Kidney tubule cell (primary cell): Measurements from ENCODE around the gene NRM.
"Not testable (repeated sequence)": the region's sequence is repeated elsewhere in the genome, so short reads cannot be mapped to it uniquely, and the experiment has no call there.

ENCODE experiments used
- DNase-seq: peaks from one replicate; pipeline ENCODE4 v3.0.0-alpha.2; 2018; ENCODE audit warnings: low spot score

NRM gene, protein sequence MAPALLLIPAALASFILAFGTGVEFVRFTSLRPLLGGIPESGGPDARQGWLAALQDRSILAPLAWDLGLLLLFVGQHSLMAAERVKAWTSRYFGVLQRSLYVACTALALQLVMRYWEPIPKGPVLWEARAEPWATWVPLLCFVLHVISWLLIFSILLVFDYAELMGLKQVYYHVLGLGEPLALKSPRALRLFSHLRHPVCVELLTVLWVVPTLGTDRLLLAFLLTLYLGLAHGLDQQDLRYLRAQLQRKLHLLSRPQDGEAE

DNA sequence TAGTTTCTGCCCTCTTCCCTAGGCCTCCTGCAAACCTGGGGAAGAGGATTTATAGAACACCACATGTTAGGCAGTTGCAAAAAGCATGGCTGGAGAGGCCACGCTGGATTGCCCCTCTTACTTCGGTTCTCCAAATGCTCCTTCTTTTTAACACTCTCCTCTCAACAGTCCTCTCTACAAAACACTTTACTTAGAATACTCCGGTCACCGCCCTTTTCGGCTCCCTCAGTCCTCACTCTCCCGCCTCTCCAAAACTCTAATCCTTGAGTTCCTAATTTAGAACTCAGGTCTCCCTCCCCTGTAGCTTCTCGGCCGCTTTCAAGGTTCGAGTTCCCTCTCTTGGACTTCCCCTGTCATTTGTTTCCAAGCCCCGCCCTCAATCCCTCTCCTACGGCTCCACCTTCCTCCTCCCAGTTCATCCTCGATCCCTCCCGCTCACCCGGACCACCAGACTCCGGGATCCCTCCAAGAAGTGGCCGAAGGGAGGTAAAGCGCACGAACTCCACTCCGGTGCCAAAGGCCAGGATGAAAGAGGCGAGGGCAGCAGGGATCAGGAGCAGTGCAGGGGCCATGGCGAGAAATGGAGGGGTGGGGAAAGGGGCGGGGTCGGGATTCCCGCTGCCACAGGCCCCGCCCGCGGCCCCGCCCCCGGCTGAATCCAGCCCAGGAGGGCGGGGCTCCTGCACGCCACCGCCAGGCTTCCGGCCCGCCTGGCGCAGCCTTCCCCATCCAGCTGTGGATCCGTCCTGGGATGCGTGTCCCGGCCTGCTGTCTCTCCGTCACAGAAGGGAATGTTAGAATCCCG, at the start of gene NRM:
NRM (minus strand) TSS at position 582 of the 805 bp plus-strand sequence; CDS start at position 572, 10 bp downstream.
- DNase-seq: peak; percentile 87

DNA sequence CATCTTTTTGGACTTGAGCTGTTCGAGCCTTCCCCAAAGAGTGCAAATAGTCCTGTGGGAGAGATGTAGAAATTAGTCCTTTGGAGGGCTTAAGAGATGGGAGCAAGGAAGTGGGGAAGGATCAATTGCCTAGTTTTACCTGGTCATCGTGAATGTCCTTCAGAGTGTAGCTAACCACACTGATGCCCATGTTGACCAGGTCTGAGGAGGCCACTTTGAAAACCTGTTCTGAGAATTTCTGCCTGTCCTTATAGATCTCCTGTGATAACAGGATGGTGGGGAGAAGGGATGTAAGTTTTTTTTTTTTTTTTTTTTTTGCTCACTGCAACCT, 49.7 kb upstream of the NRM start:
- DNase-seq: no peak

DNA sequence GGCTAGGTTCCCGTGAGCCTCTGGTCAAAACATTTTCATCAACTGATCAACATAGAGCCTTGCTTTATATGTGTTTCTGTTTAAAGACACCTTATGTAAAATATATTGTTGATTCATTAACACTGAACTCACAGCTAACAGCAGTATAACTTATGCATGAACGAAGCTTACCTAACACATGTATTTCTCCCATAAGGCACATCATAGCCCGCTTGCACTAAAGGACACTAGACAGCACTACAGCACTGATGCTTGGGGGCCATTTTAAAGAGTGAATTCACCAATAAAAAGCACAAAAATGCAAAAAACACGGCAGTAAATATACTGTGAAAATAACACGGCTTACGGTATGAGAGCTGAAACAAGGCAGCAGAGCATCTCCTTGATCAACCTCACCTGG, 47.7 kb upstream of the NRM start:
- no peak for DNase-seq

DNA sequence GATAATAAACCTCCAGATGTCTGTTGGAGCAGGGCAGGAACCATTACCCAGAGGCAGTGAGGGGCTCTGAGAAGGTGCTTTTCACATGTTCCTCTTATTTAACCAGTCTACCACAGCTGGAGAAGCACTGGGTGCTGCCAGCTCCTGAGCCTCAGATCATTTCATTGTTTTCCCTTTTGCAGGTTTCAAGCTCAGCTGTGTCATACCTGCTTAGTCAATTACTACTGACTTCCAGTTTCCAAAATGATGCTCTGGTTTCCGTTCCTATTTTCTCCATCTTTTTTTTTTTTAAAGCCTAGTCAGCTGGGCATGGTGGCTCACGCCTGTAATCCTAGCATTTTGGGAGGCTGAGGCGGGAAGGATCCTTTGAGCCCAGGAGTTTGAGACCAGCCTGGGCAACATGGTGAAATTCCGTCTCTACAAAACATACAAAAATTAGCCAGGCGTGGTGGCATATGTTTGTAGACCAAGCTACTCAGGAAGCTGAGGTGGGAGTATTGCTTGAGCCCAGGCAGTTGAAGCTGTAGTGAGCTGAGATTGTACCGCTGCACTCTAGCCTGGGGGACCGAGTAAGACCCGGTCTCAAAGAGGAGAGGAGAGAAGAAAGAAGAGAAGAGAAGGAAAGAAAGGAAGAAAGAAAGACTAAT, 45.0 kb upstream of the NRM start:
- no peak for DNase-seq

DNA sequence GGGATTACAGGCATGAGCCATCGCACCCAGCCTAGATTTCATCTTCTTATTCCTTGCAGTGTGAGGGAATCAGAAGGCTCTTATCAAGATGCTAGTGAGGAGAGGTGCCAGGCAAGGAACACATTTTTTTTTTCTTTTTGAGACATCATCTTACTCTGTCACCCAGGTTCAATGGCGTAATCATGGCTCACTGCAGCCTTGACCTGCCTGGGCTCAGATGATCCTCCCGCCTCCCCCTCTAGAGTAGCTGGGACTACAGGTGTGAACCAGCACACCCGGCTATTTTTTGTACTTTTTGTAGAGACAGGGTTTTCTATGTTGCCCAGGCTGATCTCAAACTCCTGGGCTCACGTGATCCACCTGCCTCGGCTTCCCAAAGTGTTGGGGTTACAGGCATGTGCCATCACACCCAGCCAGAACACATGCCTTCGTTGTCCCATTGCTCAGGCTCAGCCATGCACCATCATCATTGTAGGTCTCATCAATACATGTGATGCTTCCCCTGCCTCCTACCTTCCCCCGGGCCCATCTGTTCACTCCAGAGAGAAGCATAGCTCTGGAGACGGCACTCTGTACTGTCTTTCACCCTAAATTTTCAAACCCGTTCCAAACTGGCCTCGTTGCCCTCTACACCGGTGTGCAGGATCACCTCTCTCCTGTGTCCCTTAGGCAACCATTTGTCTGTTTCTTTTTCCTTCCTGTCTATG, 41.6 kb upstream of the NRM start:
- no peak for DNase-seq

DNA sequence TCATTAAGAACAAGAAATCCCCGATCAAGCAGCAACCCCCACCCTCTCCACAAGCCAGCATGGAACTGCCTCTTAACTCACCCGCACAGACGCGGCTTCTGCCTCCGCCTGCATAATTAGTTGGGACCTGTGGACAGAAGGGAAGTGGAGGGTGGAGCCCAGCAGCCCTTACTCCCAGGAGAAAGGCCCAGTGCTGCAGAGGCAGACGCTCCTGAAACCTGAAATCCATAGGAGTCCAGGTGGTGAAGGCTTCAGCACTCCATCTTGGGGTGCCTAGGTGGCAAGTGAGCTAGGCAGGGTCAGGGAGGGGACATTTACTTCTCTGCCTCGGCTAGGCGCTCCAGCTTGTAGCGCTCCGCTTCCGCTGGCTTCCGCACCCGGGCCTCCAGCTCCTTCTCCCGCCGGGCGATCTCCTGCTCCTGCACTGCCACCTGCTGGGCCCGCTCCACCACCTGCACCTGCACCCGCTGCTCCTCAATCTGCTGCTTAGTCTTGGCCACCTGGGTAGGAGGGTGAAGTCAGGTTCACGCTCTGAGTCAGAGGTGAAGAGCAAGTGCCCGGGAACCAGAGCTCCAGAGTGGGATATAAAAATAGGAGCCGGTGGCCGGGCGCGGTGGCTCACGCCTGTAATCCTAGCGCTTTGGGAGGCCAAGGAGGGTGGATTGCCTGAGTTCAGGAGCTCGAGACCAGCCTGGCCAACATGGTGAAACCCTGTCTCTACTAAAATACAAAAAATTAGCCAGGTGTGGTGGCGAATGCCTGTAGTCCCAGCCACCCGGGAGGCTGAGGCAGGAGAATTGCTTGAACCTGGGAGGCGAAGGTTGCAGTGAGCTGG, 40.0 kb upstream of the NRM start:
- DNase-seq: peak; percentile 96

DNA sequence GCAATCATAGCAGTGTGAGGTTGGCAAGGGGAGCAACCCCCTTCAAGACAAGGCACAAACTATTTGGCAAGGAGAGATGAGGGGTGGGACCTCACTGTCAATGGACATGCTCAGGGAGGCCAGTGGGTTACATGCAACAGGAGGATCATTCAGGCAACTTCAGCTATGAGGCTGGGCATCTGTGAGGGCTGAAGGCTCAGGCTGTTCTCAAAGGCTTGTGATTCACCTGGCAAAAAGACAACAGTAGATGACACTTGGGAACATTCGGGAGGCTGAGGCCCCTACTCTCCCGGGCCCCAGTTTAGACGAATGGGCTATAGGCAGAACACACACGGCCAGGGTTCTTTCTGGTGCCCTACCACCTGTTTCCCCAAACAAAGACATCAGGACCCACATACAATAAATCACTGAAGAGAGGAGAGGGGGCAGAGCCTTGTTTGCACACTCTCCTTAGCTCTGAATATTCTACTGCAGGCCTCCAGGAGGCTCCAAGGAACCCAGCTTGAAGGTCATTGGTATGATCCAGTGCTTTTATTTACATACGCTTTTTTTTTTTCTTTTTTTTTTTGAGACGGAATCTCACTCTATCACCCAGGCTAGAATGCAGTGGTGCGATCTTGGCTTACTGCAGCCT, 37.3 kb upstream of the NRM start:
- no peak for DNase-seq

DNA sequence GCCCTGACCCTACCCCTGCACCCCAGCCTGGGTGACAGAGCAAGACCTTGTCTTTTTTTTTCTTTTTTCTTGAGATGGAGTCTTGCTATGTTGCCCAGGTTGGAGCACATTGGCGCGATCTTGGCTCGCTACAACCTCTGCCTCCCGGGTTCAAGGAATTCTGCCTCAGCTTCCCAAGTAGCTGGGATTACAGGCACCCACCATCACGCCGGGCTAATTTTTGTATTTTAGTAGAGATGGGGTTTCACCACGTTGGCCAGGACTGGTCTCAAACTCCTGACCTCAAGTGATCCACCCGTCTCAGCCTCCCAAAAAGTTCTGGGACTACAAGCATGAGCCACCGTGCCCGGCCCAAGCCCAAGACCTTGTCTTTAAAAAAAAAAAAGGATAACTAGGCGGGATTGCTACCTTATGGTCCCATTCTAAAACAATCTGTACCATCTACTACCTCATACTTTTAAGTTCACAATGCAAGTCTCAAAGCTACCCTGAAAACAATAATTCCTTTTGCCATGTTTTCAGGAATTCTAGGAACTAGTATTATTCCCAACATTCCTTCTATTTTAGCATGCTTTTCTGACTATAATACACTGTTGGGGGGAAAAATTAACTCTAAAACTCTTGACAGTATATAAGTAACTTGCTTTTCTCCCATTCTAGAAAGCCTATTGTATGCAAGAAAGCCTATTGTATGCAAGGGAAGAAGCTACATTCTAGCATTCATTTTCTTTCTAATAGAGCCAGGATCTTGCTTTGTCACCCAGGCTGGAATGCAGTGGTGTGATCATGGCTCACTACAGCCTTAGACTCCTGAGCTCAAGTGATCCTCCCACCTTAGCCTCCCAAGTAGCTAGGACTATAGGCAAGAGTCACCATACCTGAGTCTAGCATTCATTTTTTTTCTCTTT, 36.0 kb upstream of the NRM start:
- peak; percentile 57 for DNase-seq

DNA sequence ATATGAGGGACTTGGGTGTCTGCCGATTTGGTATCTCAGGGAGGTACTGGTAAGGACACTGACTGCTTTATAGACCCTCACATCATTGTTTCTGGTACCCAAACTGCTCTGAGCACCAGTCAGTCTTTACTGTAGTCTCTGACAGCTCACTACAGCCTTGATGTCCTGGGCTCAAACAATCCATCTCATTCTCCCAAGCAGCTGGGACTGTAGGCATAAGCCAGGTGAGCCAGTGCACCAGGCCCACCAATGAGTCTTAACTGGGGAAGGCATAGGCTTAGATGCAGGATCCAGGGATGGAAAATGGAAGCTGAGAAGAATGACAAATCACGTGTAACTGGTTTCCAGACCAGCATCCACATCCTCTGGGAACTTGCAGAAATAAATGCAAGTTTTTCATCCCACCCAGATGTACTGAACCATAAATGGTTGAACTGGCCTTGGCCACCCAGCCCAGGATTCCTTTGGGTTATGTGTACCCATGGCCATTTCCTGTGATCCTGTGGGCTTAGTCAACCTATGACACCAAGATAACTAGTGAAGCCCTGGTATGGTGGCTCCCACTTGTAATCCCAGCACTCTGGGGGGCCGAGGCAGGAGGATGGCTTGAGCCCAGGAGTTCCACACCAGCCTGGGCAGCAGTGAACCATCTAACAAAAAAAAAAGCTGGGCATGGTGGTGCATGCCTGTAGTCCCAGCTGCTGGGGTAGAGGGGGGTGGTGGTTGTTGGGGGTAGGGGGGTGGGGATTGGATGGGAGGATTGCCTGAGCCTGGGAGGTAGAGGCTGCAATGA, 35.1 kb upstream of the NRM start:
- DNase-seq: peak; percentile 70

DNA sequence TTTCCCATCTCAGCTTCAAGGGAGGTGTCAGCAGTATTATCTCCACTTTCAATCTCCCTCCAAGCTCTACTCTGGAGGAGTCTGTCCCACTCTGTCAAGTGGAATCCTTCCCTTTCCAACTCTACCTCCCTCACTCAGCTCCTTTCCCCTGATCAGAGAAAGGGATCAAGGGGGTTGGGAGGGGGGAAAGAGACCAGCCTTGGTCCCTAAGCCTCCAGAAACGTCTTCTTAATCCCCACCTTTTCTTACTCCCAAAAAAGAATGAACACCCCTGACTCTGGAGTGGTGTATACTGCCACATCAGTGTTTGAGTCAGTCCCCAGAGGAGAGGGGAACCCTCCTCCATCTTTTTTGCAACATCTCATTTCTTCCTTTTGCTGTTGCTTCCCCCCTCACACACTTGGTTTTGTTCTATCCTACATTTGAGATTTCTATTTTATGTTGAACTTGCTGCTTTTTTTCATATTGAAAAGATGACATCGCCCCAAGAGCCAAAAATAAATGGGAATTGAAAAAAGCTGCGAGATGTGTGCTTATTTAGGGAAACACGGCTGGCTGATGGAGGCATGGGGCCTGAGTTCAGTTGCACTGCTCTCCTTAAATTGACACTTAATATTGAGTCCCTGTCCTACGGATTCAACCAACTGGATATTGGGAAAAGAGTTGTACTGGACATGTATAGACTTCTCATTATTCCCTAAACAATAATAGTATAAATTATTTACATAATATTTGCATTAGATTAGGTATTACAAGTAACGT, 34.3 kb upstream of the NRM start:
- DNase-seq: no peak

DNA sequence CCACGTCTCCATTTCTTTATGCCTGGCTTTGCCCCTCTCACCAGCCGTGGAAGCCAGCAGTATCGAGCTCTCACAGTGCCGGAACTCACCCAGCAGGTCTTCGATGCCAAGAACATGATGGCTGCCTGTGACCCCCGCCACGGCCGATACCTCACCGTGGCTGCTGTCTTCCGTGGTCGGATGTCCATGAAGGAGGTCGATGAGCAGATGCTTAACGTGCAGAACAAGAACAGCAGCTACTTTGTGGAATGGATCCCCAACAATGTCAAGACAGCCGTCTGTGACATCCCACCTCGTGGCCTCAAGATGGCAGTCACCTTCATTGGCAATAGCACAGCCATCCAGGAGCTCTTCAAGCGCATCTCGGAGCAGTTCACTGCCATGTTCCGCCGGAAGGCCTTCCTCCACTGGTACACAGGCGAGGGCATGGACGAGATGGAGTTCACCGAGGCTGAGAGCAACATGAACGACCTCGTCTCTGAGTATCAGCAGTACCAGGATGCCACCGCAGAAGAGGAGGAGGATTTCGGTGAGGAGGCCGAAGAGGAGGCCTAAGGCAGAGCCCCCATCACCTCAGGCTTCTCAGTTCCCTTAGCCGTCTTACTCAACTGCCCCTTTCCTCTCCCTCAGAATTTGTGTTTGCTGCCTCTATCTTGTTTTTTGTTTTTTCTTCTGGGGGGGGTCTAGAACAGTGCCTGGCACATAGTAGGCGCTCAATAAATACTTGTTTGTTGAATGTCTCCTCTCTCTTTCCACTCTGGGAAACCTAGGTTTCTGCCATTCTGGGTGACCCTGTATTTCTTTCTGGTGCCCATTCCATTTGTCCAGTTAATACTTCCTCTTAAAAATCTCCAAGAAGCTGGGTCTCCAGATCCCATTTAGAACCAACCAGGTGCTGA, 33.3 kb upstream of the NRM start:
- not testable (repeated sequence) for DNase-seq

DNA sequence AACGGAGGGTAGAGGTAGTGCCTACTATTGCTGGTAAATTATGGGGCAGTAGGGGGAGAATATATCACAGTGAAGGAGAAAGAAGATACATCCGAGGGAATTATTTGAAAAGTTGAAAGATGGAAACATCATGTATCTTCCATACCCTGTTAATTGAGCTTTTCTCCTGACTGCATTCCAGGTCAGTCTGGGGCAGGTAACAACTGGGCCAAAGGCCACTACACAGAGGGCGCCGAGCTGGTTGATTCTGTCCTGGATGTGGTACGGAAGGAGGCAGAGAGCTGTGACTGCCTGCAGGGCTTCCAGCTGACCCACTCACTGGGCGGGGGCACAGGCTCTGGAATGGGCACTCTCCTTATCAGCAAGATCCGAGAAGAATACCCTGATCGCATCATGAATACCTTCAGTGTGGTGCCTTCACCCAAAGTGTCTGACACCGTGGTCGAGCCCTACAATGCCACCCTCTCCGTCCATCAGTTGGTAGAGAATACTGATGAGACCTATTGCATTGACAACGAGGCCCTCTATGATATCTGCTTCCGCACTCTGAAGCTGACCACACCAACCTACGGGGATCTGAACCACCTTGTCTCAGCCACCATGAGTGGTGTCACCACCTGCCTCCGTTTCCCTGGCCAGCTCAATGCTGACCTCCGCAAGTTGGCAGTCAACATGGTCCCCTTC, 32.5 kb upstream of the NRM start:
- DNase-seq: not testable (repeated sequence)

DNA sequence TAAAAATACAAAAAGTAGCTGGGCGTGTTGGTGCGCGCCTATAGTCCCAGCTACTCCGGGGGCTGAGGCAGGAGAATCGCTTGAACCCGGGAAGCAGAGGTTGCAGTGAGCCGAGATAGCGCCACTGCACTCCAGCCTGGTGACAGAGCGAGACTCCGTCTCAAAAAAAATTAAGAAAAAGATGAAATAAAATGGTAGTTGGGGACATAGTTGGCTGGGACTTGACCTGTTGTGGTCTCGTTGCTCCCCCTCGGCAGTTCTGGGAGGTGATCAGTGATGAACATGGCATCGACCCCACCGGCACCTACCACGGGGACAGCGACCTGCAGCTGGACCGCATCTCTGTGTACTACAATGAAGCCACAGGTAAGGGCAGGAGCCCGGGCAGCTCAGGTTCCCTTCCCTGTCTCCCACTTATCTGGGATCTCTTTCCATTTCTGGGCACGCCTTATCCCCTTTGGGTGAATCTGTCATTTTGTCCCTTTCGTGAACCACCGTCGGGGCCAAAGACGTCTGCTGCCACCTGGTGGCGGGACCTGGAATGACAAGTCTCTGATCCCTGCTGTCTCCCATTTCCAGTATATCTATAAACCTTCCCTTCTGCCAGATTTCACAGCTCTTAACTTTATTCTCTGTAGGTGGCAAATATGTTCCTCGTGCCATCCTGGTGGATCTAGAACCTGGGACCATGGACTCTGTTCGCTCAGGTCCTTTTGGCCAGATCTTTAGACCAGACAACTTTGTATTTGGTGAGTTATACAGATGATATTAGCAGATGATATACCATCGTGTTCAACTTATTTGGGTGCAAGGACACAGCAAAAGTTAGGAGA, 31.7 kb upstream of the NRM start:
- peak; percentile 82 for DNase-seq

DNA sequence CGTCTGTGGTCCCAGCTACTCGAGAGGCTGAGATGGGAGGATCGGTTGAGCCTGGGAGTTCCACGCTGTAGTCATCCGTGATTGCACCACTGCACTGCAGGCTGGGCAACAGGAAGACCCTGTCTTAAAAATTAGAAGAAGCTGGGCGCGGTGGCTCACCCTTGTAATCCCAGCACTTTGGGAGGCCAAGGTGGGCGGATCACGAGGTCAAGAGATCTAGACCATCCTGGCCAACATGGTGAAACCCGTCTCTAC, 31.2 kb upstream of the NRM start:
- DNase-seq: peak; percentile 51

DNA sequence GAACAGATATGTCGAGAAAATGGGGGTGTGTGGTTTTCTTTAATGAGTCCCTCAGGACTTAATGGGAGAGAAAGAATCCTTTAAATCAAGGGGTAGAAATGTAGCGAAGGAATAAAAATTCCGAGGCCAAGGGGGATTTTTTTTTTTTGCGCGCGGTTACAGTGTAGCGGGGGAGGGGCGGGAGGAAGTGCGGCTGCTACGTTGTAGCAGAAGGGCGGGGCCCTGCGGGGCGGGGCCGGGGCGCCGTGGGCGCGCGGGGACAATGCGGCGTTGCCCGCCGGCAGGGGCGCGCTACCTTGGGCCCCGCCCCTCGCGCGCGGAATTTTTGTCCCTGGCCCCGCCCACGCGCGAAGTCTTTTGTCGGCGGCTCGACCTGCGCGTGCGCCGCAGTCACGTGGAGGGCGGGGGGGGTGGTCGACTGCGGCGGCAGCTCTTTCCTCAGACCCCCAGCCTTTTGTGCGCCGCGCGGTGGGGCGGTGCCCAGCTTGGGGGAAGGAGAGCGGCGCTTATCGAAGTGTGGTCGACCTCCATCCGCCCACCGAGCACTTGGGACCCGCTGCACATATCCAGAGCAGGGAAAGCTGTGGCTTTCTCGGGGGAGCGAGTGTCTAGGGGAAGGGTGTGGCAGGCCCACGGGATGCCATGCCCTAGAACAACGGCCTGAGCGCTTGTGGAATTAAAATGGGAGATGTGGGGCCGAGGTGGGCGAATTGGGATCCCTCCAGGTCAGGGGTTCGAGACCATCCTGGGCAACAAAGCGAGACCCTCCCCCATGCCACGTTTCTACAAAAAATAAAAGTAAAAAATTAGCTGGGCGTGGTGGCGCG, 30.6 kb upstream of the NRM start:
- DNase-seq: peak; percentile 93
